ENCODE results near the gene HUWE1.
"Not testable (repeated sequence)": the region's sequence is repeated elsewhere in the genome, so short reads cannot be mapped to it uniquely, and the experiment has no call there.

The HUWE1 gene

GRCh38 chrX:53686151-53686885 lies at the start of gene HUWE1:
Gene HUWE1 (minus strand): TSS chrX:53686719. CDS start chrX:53654107, 32,612 bp downstream.
- peak within 1 kb of the TSS; percentile 75 for H3K4me3 ChIP-seq (ENCODE audit: low read depth, low read length)
- H3K9ac ChIP-seq (ENCODE audit: low read depth, low read length) = peak within 1 kb of the TSS; percentile 54
- H3K36me3 ChIP-seq (ENCODE audit: control insufficient read depth, insufficient read depth, low read length) = peaks cover 3% of the 10 kb centered on the region
- H3K9me3 ChIP-seq (ENCODE audit: control insufficient read depth, insufficient read depth, low read length) = peaks cover 3% of the 10 kb centered on the region
- H3K4me1 ChIP-seq (ENCODE audit: control insufficient read depth, insufficient read depth, low read length) = no peaks in the 10 kb centered on the region
- no peaks in the 10 kb centered on the region for H3K27me3 ChIP-seq (ENCODE audit: control insufficient read depth, insufficient read depth, low read length)

- H3K9me3 ChIP-seq (ENCODE audit: control insufficient read depth, insufficient read depth, low read length) = no peaks in the 10 kb centered on the region
- no peaks in the 10 kb centered on the region for H3K36me3 ChIP-seq (ENCODE audit: control insufficient read depth, insufficient read depth, low read length)
- no peak overlapping the region for H3K4me3 ChIP-seq (ENCODE audit: low read depth, low read length)
- no peak overlapping the region for H3K9ac ChIP-seq (ENCODE audit: low read depth, low read length)
- H3K27me3 ChIP-seq (ENCODE audit: control insufficient read depth, insufficient read depth, low read length) = no peaks in the 10 kb centered on the region
- no peaks in the 10 kb centered on the region for H3K4me1 ChIP-seq (ENCODE audit: control insufficient read depth, insufficient read depth, low read length)
These were observed 46.3 kb upstream of the HUWE1 start for GRCh38 chrX:53732797-53733196.

- peaks cover 6% of the 10 kb centered on the region for H3K9me3 ChIP-seq (ENCODE audit: control insufficient read depth, insufficient read depth, low read length)
- H3K9ac ChIP-seq (ENCODE audit: low read depth, low read length) = no peak overlapping the region
- H3K27me3 ChIP-seq (ENCODE audit: control insufficient read depth, insufficient read depth, low read length) = no peaks in the 10 kb centered on the region
- no peaks in the 10 kb centered on the region for H3K36me3 ChIP-seq (ENCODE audit: control insufficient read depth, insufficient read depth, low read length)
- no peaks in the 10 kb centered on the region for H3K4me1 ChIP-seq (ENCODE audit: control insufficient read depth, insufficient read depth, low read length)
- no peak overlapping the region for H3K4me3 ChIP-seq (ENCODE audit: low read depth, low read length)
These were observed 43.2 kb upstream of the HUWE1 start for GRCh38 chrX:53729751-53730150.

- Histone ChIP-seq H3K36me3 (ENCODE audit: control insufficient read depth, insufficient read depth, low read length) (no peaks in the 10 kb centered on the region), H3K27me3 (ENCODE audit: control insufficient read depth, insufficient read depth, low read length) (no peaks in the 10 kb centered on the region), H3K9ac (ENCODE audit: low read depth, low read length) (no peak overlapping the region), H3K9me3 (ENCODE audit: control insufficient read depth, insufficient read depth, low read length) (peaks cover 8% of the 10 kb centered on the region), H3K4me3 (ENCODE audit: low read depth, low read length) (no peak overlapping the region), H3K4me1 (ENCODE audit: control insufficient read depth, insufficient read depth, low read length) (no peaks in the 10 kb centered on the region)
These were observed 42.0 kb upstream of the HUWE1 start for GRCh38 chrX:53728506-53728905.

GRCh38 chrX:53724872-53725271 lies 38.4 kb upstream of the HUWE1 start:
- H3K4me3 ChIP-seq (ENCODE audit: low read depth, low read length) = no peak overlapping the region
- H3K27me3 ChIP-seq (ENCODE audit: control insufficient read depth, insufficient read depth, low read length) = no peaks in the 10 kb centered on the region

GRCh38 chrX:53723381-53723780 lies 36.9 kb upstream of the HUWE1 start:
- H3K9ac ChIP-seq (ENCODE audit: low read depth, low read length) = no peak overlapping the region
- peaks cover 8% of the 10 kb centered on the region for H3K9me3 ChIP-seq (ENCODE audit: control insufficient read depth, insufficient read depth, low read length)
- no peaks in the 10 kb centered on the region for H3K27me3 ChIP-seq (ENCODE audit: control insufficient read depth, insufficient read depth, low read length)
- H3K4me3 ChIP-seq (ENCODE audit: low read depth, low read length) = no peak overlapping the region
- no peaks in the 10 kb centered on the region for H3K36me3 ChIP-seq (ENCODE audit: control insufficient read depth, insufficient read depth, low read length)
- H3K4me1 ChIP-seq (ENCODE audit: control insufficient read depth, insufficient read depth, low read length) = no peaks in the 10 kb centered on the region

More at GRCh38 chrX:53724872-53725271, 38.4 kb upstream of the HUWE1 start:
- H3K9me3 ChIP-seq (ENCODE audit: control insufficient read depth, insufficient read depth, low read length) = peaks cover 8% of the 10 kb centered on the region
- no peak overlapping the region for H3K9ac ChIP-seq (ENCODE audit: low read depth, low read length)
- H3K4me1 ChIP-seq (ENCODE audit: control insufficient read depth, insufficient read depth, low read length) = no peaks in the 10 kb centered on the region
- no peaks in the 10 kb centered on the region for H3K36me3 ChIP-seq (ENCODE audit: control insufficient read depth, insufficient read depth, low read length)

- not testable (repeated sequence) for H3K9ac ChIP-seq (ENCODE audit: low read depth, low read length); H3K9me3 ChIP-seq (ENCODE audit: control insufficient read depth, insufficient read depth, low read length); H3K36me3 ChIP-seq (ENCODE audit: control insufficient read depth, insufficient read depth, low read length); H3K4me1 ChIP-seq (ENCODE audit: control insufficient read depth, insufficient read depth, low read length); H3K27me3 ChIP-seq (ENCODE audit: control insufficient read depth, insufficient read depth, low read length); H3K4me3 ChIP-seq (ENCODE audit: low read depth, low read length)
These were observed 35.1 kb upstream of the HUWE1 start for GRCh38 chrX:53721610-53722009.

GRCh38 chrX:53719666-53720065 lies 33.1 kb upstream of the HUWE1 start:
- not testable (repeated sequence) for H3K4me1 ChIP-seq (ENCODE audit: control insufficient read depth, insufficient read depth, low read length); H3K4me3 ChIP-seq (ENCODE audit: low read depth, low read length); H3K9me3 ChIP-seq (ENCODE audit: control insufficient read depth, insufficient read depth, low read length); H3K27me3 ChIP-seq (ENCODE audit: control insufficient read depth, insufficient read depth, low read length); H3K36me3 ChIP-seq (ENCODE audit: control insufficient read depth, insufficient read depth, low read length); H3K9ac ChIP-seq (ENCODE audit: low read depth, low read length)

GRCh38 chrX:53718073-53718472 lies 31.6 kb upstream of the HUWE1 start:
- Histone ChIP-seq H3K4me3 (ENCODE audit: low read depth, low read length) (no peak overlapping the region), H3K9me3 (ENCODE audit: control insufficient read depth, insufficient read depth, low read length) (no peaks in the 10 kb centered on the region), H3K9ac (ENCODE audit: low read depth, low read length) (no peak overlapping the region), H3K4me1 (ENCODE audit: control insufficient read depth, insufficient read depth, low read length) (no peaks in the 10 kb centered on the region), H3K36me3 (ENCODE audit: control insufficient read depth, insufficient read depth, low read length) (no peaks in the 10 kb centered on the region), H3K27me3 (ENCODE audit: control insufficient read depth, insufficient read depth, low read length) (no peaks in the 10 kb centered on the region)

GRCh38 chrX:53717205-53717604 lies 30.7 kb upstream of the HUWE1 start:
- Histone ChIP-seq H3K4me1 (ENCODE audit: control insufficient read depth, insufficient read depth, low read length) (no peaks in the 10 kb centered on the region), H3K4me3 (ENCODE audit: low read depth, low read length) (no peak overlapping the region), H3K9ac (ENCODE audit: low read depth, low read length) (no peak overlapping the region), H3K9me3 (ENCODE audit: control insufficient read depth, insufficient read depth, low read length) (no peaks in the 10 kb centered on the region), H3K36me3 (ENCODE audit: control insufficient read depth, insufficient read depth, low read length) (no peaks in the 10 kb centered on the region), H3K27me3 (ENCODE audit: control insufficient read depth, insufficient read depth, low read length) (no peaks in the 10 kb centered on the region)

GRCh38 chrX:53716328-53717088 lies 30.0 kb upstream of the HUWE1 start:
- Histone ChIP-seq H3K9ac (ENCODE audit: low read depth, low read length) (no peak overlapping the region), H3K36me3 (ENCODE audit: control insufficient read depth, insufficient read depth, low read length) (no peaks in the 10 kb centered on the region), H3K4me3 (ENCODE audit: low read depth, low read length) (no peak overlapping the region), H3K9me3 (ENCODE audit: control insufficient read depth, insufficient read depth, low read length) (no peaks in the 10 kb centered on the region), H3K4me1 (ENCODE audit: control insufficient read depth, insufficient read depth, low read length) (no peaks in the 10 kb centered on the region), H3K27me3 (ENCODE audit: control insufficient read depth, insufficient read depth, low read length) (no peaks in the 10 kb centered on the region)

GRCh38 chrX:53715346-53715924 lies 28.9 kb upstream of the HUWE1 start:
- H3K4me3 ChIP-seq (ENCODE audit: low read depth, low read length) = no peak overlapping the region
- no peaks in the 10 kb centered on the region for H3K9me3 ChIP-seq (ENCODE audit: control insufficient read depth, insufficient read depth, low read length)
- H3K27me3 ChIP-seq (ENCODE audit: control insufficient read depth, insufficient read depth, low read length) = no peaks in the 10 kb centered on the region
- no peaks in the 10 kb centered on the region for H3K36me3 ChIP-seq (ENCODE audit: control insufficient read depth, insufficient read depth, low read length)
- H3K9ac ChIP-seq (ENCODE audit: low read depth, low read length) = no peak overlapping the region
- H3K4me1 ChIP-seq (ENCODE audit: control insufficient read depth, insufficient read depth, low read length) = no peaks in the 10 kb centered on the region
